Naive B cell (primary cell): ENCODE data around the gene ZNF677. TPM values are rescaled to one million over a fixed set of nuclear protein-coding genes. Genes with fewer than 3 reads are reported as not detected.
"Not testable (repeated sequence)": the region's sequence is repeated elsewhere in the genome, so short reads cannot be mapped to it uniquely, and the experiment has no call there.

ENCODE experiments used
- ATAC-seq, 2 donors: fragments of 150-1000 bp; cut with Tn5 transposase; 2 replicates each; pipeline ENCODE4 v1.10.0; 2021; ENCODE audit warnings: low read depth in 2 of 2, mild to moderate bottlenecking in 2 of 2, moderate library complexity in 2 of 2
- DNase-seq: peaks from one replicate; pipeline ENCODE4 v3.0.0; 2022
- H3K27ac Mint-ChIP-seq, 6 donors: one replicate each; pipeline ENCODE4 v1.8.0; 2020 to 2022; ENCODE audit warnings: mild to moderate bottlenecking in 6 of 6, mixed read lengths in 6 of 6, moderate library complexity in 5 of 6, inconsistent platforms in 2 of 6
- H3K27me3 Mint-ChIP-seq, 3 donors: one replicate each; pipeline ENCODE4 v1.8.0; 2021 to 2022; ENCODE audit warnings: mixed read lengths in 3 of 3, mild to moderate bottlenecking in 1 of 3
- H3K36me3 Mint-ChIP-seq, 2 donors: one replicate each; pipeline ENCODE4 v1.8.0; 2020 to 2022; ENCODE audit warnings: mixed read lengths in 2 of 2, inconsistent platforms in 1 of 2, mild to moderate bottlenecking in 1 of 2
- H3K4me1 Mint-ChIP-seq, 3 donors: one replicate each; pipeline ENCODE4 v1.8.0; 2020 to 2022; ENCODE audit warnings: mixed read lengths in 3 of 3, inconsistent platforms in 1 of 3, mild to moderate bottlenecking in 1 of 3, moderate library complexity in 1 of 3
- H3K4me3 Mint-ChIP-seq, 8 donors: one replicate each; pipeline ENCODE4 v1.8.0; 2020 to 2022; ENCODE audit warnings: mild to moderate bottlenecking in 8 of 8, mixed read lengths in 8 of 8, moderate library complexity in 8 of 8, inconsistent platforms in 2 of 8
- H3K9me3 Mint-ChIP-seq, 7 donors: one replicate each; pipeline ENCODE4 v1.8.0; 2020 to 2022; ENCODE audit warnings: mixed read lengths in 7 of 7, mild to moderate bottlenecking in 5 of 7, inconsistent platforms in 2 of 7, moderate library complexity in 1 of 7
- polyA plus RNA-seq, 6 donors: library from polyadenylated mRNA; unstranded; fragments of 300-500 nt; fragmentation: Illumina TruSeq; gene quantifications; one replicate each; pipeline ENCODE4 v1.2.3, GENCODE V29; 2021; ENCODE audit warnings: low read depth in 6 of 6

The ZNF677 gene
- polyA plus RNA-seq, 6 donors from 2014 or later: 20.4 to 53.5 (median 32.5) TPM

- DNase-seq: no peak
- no peak for ATAC-seq
- H3K27ac Mint-ChIP-seq: no peak overlapping the region
- no peak overlapping the region for H3K4me3 Mint-ChIP-seq
- peaks cover 23 to 91% (median 89%) of the 10 kb centered on the region in 7 donors for H3K9me3 Mint-ChIP-seq
- peaks cover 56 to 71% of the 10 kb centered on the region in 2 donors for H3K36me3 Mint-ChIP-seq
- H3K27me3 Mint-ChIP-seq: no peaks in the 10 kb centered on the region
- H3K4me1 Mint-ChIP-seq: no peaks in the 10 kb centered on the region
Measured at GRCh38 chr19:53237114-53237777, 17.4 kb downstream of the ZNF677 start.

GRCh38 chr19:53224606-53225005 is 30.1 kb downstream of the ZNF677 start:
- DNase-seq: no peak
- H3K27me3 Mint-ChIP-seq: no peaks in the 10 kb centered on the region
- no peak for ATAC-seq
- peaks cover 22 to 30% of the 10 kb centered on the region in 2 donors for H3K36me3 Mint-ChIP-seq
- H3K4me3 Mint-ChIP-seq: no peak overlapping the region
- no peaks in the 10 kb centered on the region for H3K4me1 Mint-ChIP-seq
- no peak overlapping the region for H3K27ac Mint-ChIP-seq
- H3K9me3 Mint-ChIP-seq: peaks cover 18 to 83% (median 71%) of the 10 kb centered on the region in 7 donors

GRCh38 chr19:53222716-53223115 is 32.0 kb downstream of the ZNF677 start:
- H3K36me3 Mint-ChIP-seq: peaks cover 24 to 39% of the 10 kb centered on the region in 2 donors
- not testable (repeated sequence) for H3K27ac Mint-ChIP-seq, H3K4me3 Mint-ChIP-seq, DNase-seq, ATAC-seq, H3K27me3 Mint-ChIP-seq, H3K4me1 Mint-ChIP-seq
- peaks cover 19 to 80% (median 69%) of the 10 kb centered on the region in 7 donors for H3K9me3 Mint-ChIP-seq

GRCh38 chr19:53212703-53213320 is 41.9 kb downstream of the ZNF677 start:
- ATAC-seq (no peak), DNase-seq (no peak)
- H3K4me3 Mint-ChIP-seq: peak overlapping the region in 1 of 8 donors; percentile 20
- H3K27me3 Mint-ChIP-seq: no peaks in the 10 kb centered on the region
- H3K36me3 Mint-ChIP-seq: peaks cover 37 to 49% of the 10 kb centered on the region in 2 donors
- peaks cover 13 to 92% (median 84%) of the 10 kb centered on the region in 7 donors for H3K9me3 Mint-ChIP-seq
- H3K27ac Mint-ChIP-seq: no peak overlapping the region
- H3K4me1 Mint-ChIP-seq: no peaks in the 10 kb centered on the region

GRCh38 chr19:53211554-53211953 is 43.1 kb downstream of the ZNF677 start:
- not testable (repeated sequence) for H3K4me3 Mint-ChIP-seq, H3K4me1 Mint-ChIP-seq, ATAC-seq, DNase-seq, H3K27me3 Mint-ChIP-seq
- Mint-ChIP-seq H3K36me3 (peaks cover 48 to 58% of the 10 kb centered on the region in 2 donors), H3K9me3 (peaks cover 17 to 97% (median 86%) of the 10 kb centered on the region in 7 donors), H3K27ac (peak overlapping the region in 1 of 6 donors; percentile 9)

- Mint-ChIP-seq H3K27me3 (no peaks in the 10 kb centered on the region), H3K9me3 (peaks cover 14 to 71% (median 33%) of the 10 kb centered on the region in 7 donors), H3K4me1 (peaks cover 32 to 62% (median 42%) of the 10 kb centered on the region in 3 donors), H3K4me3 (peak overlapping the region; percentile 91 to 100 (median 99)), H3K36me3 (peaks cover 19 to 34% of the 10 kb centered on the region in 2 donors), H3K27ac (peak overlapping the region; percentile 99 to 100 (median 100))
- DNase-seq (peak; percentile 91), ATAC-seq (peak; percentile 73 to 75)
Measured at GRCh38 chr19:53196777-53197396, 57.8 kb downstream of the ZNF677 start.

- ATAC-seq: peak; percentile 29 to 40
- DNase-seq: peak; percentile 75
- Mint-ChIP-seq H3K27ac (peak overlapping the region in 5 of 6 donors; percentile 7 to 94 (median 24)), H3K4me1 (peaks cover 27 to 62% (median 46%) of the 10 kb centered on the region in 3 donors), H3K36me3 (peaks cover 8 to 24% of the 10 kb centered on the region in 2 donors), H3K9me3 (peaks cover 10 to 71% (median 29%) of the 10 kb centered on the region in 7 donors), H3K27me3 (no peaks in the 10 kb centered on the region), H3K4me3 (peak overlapping the region in 7 of 8 donors; percentile 14 to 100 (median 79))
Measured at GRCh38 chr19:53195265-53195903, 59.3 kb downstream of the ZNF677 start.

- H3K27me3 Mint-ChIP-seq: no peaks in the 10 kb centered on the region
- peak overlapping the region in 3 of 6 donors; percentile 91 to 95 (median 93) for H3K27ac Mint-ChIP-seq
- peaks cover 30 to 62% (median 52%) of the 10 kb centered on the region in 3 donors for H3K4me1 Mint-ChIP-seq
- H3K9me3 Mint-ChIP-seq: peaks cover 8 to 60% (median 23%) of the 10 kb centered on the region in 7 donors
- H3K36me3 Mint-ChIP-seq: peaks cover 0 to 20% of the 10 kb centered on the region in 2 donors
- ATAC-seq: no peak
- H3K4me3 Mint-ChIP-seq: peak overlapping the region; percentile 95 to 99 (median 96)
- no peak for DNase-seq
Measured at GRCh38 chr19:53193535-53194222, 61.0 kb downstream of the ZNF677 start.

- Mint-ChIP-seq H3K36me3 (peaks cover 0 to 20% of the 10 kb centered on the region in 2 donors), H3K27me3 (no peaks in the 10 kb centered on the region), H3K4me3 (peak within 1 kb of the TSS; percentile 95 to 99 (median 96)), H3K9me3 (peaks cover 7 to 53% (median 24%) of the 10 kb centered on the region in 7 donors), H3K4me1 (peaks cover 31 to 59% (median 54%) of the 10 kb centered on the region in 3 donors), H3K27ac (peak within 1 kb of the TSS; percentile 91 to 98 (median 96))
- peak; percentile 70 for DNase-seq
- ATAC-seq: peak; percentile 65 to 76
Measured at GRCh38 chr19:53192771-53193534, 61.7 kb downstream of the ZNF677 start, which contains the start of gene ZNF665. ZNF665 (minus strand) TSS chr19:53193358; CDS start chr19:53182898, 10,460 bp downstream.

- H3K9me3 Mint-ChIP-seq: peaks cover 9 to 44% (median 22%) of the 10 kb centered on the region in 7 donors
- DNase-seq: no peak
- no peak for ATAC-seq
- H3K36me3 Mint-ChIP-seq: peaks cover 0 to 27% of the 10 kb centered on the region in 2 donors
- peaks cover 24 to 42% (median 40%) of the 10 kb centered on the region in 3 donors for H3K4me1 Mint-ChIP-seq
- peak overlapping the region in 3 of 8 donors; percentile 3 to 27 (median 25) for H3K4me3 Mint-ChIP-seq
- H3K27me3 Mint-ChIP-seq: no peaks in the 10 kb centered on the region
- H3K27ac Mint-ChIP-seq: peak overlapping the region in 1 of 6 donors; percentile 53
Measured at GRCh38 chr19:53190253-53190652, 64.4 kb downstream of the ZNF677 start.

GRCh38 chr19:53189691-53190198 is 64.9 kb downstream of the ZNF677 start:
- Mint-ChIP-seq H3K4me1 (peaks cover 21 to 39% (median 39%) of the 10 kb centered on the region in 3 donors), H3K27ac (peak overlapping the region in 1 of 6 donors; percentile 53), H3K9me3 (peaks cover 9 to 44% (median 21%) of the 10 kb centered on the region in 7 donors), H3K4me3 (peak overlapping the region in 2 of 8 donors; percentile 3 to 27), H3K36me3 (peaks cover 0 to 30% of the 10 kb centered on the region in 2 donors)
- not testable (repeated sequence) for DNase-seq, ATAC-seq, H3K27me3 Mint-ChIP-seq
